GM21576 (cell line): ENCODE data around the gene ZBP1.

ENCODE experiments used
- ATAC-seq: cut with Tn5 transposase; IDR thresholded peaks from one replicate; pipeline ENCODE4 v1.9.1; 2021; ENCODE audit warnings: mild to moderate bottlenecking, moderate library complexity; ENCODE audit not compliant: unreplicated experiment

The ZBP1 gene

GRCh38 chr20:57576617-57577550, 43.3 kb downstream of the ZBP1 start:
- ATAC-seq, result no peak

GRCh38 chr20:57576002-57576401, 44.2 kb downstream of the ZBP1 start:
- no peak for ATAC-seq

DNA sequence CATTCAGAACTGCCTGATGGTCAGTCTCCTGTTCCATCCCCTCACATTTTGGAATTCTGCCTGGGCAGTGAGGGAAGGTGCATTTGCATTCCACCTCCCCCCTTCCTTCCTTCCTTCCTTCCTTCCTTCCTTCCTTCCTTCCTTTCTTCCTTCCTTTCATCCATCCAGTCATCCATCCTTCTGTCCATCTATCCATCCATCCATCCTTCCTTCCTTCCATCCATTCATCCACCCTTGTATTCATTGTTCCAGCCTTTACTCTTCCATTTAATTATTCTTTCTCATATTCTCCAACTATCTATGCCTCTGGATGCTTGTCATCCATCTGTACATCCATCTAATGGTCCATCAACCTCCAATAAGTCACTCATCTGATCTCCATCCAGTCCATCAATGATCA, 45.3 kb downstream of the ZBP1 start:
- no peak for ATAC-seq

DNA sequence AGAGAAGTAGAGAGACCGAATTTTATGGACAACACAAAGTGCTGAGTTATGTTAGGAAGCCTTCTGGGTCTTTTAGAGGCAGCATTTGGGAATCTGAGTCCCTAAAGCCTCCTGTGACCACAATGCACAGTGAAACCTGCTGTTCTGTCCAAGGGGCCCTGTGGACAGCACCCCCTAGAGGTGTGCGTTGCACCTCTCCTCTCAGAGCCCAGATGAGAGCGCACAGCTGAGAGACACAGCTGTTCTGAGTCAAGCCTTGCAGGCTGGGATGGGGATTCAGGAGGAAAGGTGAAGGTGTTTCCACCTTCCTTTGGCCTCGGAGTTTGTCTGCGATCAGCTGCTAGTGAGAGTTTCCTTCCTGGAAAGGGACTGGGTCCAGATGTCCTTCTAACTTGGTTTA, 46.3 kb downstream of the ZBP1 start:
- ATAC-seq, result no peak

- ATAC-seq, result no peak
Measured at GRCh38 chr20:57573242-57573641, 47.0 kb downstream of the ZBP1 start.

DNA sequence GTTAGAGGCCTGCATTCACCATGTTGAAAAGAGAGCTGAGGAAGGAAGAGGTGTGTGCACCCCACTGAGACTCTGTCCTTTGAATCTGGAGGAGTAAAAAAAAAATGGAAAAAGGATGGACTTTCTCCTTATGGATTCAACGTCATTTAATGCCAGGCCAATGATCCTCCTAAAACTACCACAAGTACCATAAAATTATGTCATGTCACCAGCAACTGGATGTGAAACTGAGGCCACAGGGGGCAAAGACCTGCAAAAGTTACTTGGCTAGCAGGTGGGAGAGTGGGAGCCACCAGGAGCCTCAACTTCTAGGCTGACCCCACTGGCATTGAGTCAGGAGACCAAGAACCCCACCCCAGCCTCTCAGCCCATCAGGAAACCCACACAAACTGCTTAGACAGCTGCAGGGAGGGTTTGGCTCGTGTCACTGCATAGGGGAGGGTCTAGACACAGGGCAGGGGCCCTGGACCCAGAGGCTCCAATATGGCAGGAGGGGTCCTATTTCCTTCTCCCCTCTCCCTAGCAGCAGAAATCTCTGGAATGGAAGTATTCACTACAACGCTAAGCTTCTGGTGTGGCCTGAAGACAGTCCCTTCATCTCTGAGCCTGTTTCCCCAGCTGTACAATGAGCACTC, 48.3 kb downstream of the ZBP1 start:
- no peak for ATAC-seq

GRCh38 chr20:57570920-57571319, 49.3 kb downstream of the ZBP1 start:
- ATAC-seq, result no peak

- no peak for ATAC-seq
Measured at GRCh38 chr20:57570145-57570850, 49.9 kb downstream of the ZBP1 start.

DNA sequence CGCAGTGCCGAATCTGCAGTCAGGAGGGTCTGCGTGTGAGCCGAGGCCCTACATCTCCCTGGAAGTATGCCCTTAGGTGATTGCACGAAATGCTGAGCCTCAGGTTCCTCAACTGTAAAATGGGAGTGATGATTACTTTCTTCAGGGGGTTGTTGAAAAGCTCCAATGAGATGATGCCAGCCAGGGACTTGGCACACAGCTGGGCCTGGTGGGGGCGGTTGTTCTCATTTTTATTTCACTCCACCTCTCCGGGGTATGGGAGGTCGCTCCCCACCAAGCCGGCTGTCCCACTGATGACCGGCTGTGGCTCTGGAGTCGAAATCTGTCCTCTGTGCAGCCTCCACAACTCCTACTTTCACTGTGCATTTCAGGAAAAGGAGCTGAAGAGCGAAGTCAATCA, 51.3 kb downstream of the ZBP1 start:
- no peak for ATAC-seq

GRCh38 chr20:57568088-57568896, 51.9 kb downstream of the ZBP1 start:
- ATAC-seq, result no peak

GRCh38 chr20:57567471-57568079, 52.7 kb downstream of the ZBP1 start:
- ATAC-seq, result no peak

- no peak for ATAC-seq
Measured at GRCh38 chr20:57566803-57567459, 53.3 kb downstream of the ZBP1 start.

- no peak for ATAC-seq
Measured at GRCh38 chr20:57566399-57566798, 53.8 kb downstream of the ZBP1 start.

DNA sequence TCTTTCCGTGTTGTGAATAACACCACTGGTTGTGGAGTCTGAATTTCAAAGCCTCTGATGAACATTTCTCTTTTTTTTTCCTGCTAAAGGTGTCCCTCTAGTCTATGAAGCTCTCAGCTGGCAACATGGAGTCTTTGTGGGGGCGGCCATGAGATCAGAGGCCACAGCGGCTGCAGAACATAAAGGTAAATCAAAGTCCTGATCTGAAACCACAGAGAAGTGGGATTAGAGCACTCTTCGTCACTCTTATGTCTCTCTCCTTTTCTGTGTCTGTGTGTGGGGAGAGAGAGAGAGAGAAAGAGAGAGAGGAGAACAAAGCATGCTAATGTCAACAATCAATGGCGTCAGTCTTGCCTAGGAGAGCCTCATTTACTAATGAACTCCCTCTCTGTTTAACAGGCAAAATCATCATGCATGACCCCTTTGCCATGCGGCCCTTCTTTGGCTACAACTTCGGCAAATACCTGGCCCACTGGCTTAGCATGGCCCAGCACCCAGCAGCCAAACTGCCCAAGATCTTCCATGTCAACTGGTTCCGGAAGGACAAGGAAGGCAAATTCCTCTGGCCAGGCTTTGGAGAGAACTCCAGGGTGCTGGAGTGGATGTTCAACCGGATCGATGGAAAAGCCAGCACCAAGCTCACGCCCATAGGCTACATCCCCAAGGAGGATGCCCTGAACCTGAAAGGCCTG, 55.1 kb downstream of the ZBP1 start:
- ATAC-seq, result no peak

DNA sequence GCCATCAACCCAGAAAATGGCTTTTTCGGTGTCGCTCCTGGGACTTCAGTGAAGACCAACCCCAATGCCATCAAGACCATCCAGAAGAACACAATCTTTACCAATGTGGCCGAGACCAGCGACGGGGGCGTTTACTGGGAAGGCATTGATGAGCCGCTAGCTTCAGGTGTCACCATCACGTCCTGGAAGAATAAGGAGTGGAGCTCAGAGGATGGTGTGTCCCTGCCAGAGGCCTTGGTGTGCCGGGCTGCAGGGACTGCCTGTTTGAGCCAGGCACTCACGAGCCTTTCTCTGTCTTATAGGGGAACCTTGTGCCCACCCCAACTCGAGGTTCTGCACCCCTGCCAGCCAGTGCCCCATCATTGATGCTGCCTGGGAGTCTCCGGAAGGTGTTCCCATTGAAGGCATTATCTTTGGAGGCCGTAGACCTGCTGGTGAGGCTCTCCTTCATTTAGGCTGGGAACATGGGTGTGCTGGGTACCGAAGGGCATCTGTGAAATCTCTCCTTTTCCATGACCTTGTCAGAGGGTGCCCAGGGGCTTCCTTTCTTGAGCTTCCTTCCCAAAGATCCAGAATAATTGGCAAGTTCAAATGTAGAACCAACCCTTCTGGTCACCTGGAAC, 55.9 kb downstream of the ZBP1 start:
- no peak for ATAC-seq

- no peak for ATAC-seq
Measured at GRCh38 chr20:57563522-57563921, 56.7 kb downstream of the ZBP1 start.

- ATAC-seq, result no peak
Measured at GRCh38 chr20:57562541-57563465, 57.4 kb downstream of the ZBP1 start.
